Neural cell (in vitro differentiated cells): ENCODE data around the gene FILIP1L. TPM values are rescaled to one million over a fixed set of nuclear protein-coding genes. Genes with fewer than 3 reads are reported as not detected.

ENCODE experiments used
- H2AFZ ChIP-seq: fragments of 200-600, 300-800 bp; sonication (generic), shearing (Covaris generic); 2 replicates; pipeline ENCODE4 v1.6.0; 2014; ENCODE audit warnings: low read depth, mild to moderate bottlenecking, antibody characterized with exemption, low read length, moderate library complexity
- H3F3A ChIP-seq: fragments of 200-600 bp; shearing (Covaris generic); 2 replicates; pipeline ENCODE4 v1.6.1; 2016; ENCODE audit warnings: mild to moderate bottlenecking, moderate library complexity, mixed read lengths, antibody characterized with exemption, low read length; ENCODE audit not compliant: insufficient read depth, poor library complexity, severe bottlenecking
- H3K27ac ChIP-seq: fragments of 200-600, 300-800 bp; sonication (generic), shearing (Covaris generic); 2 replicates; pipeline ENCODE4 v1.5.1; 2014; ENCODE audit warnings: mild to moderate bottlenecking, low read length, moderate library complexity
- H3K27me3 ChIP-seq: fragments of 300-800, 200-600 bp; sonication (generic), shearing (Covaris generic); 2 replicates; pipeline ENCODE4 v1.6.0; 2014; ENCODE audit warnings: mild to moderate bottlenecking, low read depth, low read length, moderate library complexity; ENCODE audit not compliant: insufficient read depth
- H3K36me3 ChIP-seq: fragments of 300-800, 200-600 bp; sonication (generic), shearing (Covaris generic); 2 replicates; pipeline ENCODE4 v1.5.1; 2014; ENCODE audit warnings: mild to moderate bottlenecking, antibody characterized with exemption, low read length, moderate library complexity; ENCODE audit not compliant: insufficient read depth
- H3K4me2 ChIP-seq: fragments of 300-800, 200-600 bp; sonication (generic), shearing (Covaris generic); 2 replicates; pipeline ENCODE4 v1.6.0; 2014; ENCODE audit warnings: mild to moderate bottlenecking, low read length
- H3K4me3 ChIP-seq: fragments of 300-800, 200-600 bp; sonication (generic), shearing (Covaris generic); 2 replicates; pipeline ENCODE4 v1.5.1; 2014; ENCODE audit warnings: mild to moderate bottlenecking, low read length, moderate library complexity
- H3K79me2 ChIP-seq: fragments of 200-600 bp; shearing (Covaris generic); replicated peaks from 2 replicates; pipeline ENCODE4 v1.6.0; 2014; ENCODE audit warnings: mild to moderate bottlenecking, low read length, moderate library complexity; ENCODE audit not compliant: insufficient read depth
- H3K9ac ChIP-seq: fragments of 300-800, 200-600 bp; sonication (generic), shearing (Covaris generic); 2 replicates; pipeline ENCODE4 v1.6.1; 2016; ENCODE audit warnings: mild to moderate bottlenecking, low read length, mixed read lengths
- H3K9me2 ChIP-seq: fragments of 200-600 bp; shearing (Covaris generic); 2 replicates; pipeline ENCODE4 v1.6.1; 2016; ENCODE audit warnings: mild to moderate bottlenecking, low read length, mixed read lengths; ENCODE audit not compliant: insufficient read depth
- H3K9me3 ChIP-seq: fragments of 200-600, 300-800 bp; sonication (generic), shearing (Covaris generic); 2 replicates; pipeline ENCODE4 v1.6.1; 2016; ENCODE audit warnings: mild to moderate bottlenecking, mixed run types, low read length, moderate library complexity, mixed read lengths
- H4K20me1 ChIP-seq: fragments of 200-600 bp; shearing (Covaris generic); 2 replicates; pipeline ENCODE4 v1.6.1; 2016; ENCODE audit warnings: mild to moderate bottlenecking, mixed run types; ENCODE audit not compliant: insufficient read depth
- EP300 ChIP-seq: fragments of 450-650 bp; conservative IDR thresholded peaks from 2 replicates; pipeline ENCODE4 v1.6.1; 2014; ENCODE audit warnings: antibody characterized with exemption, mild to moderate bottlenecking, moderate library complexity; ENCODE audit not compliant: poor library complexity, severe bottlenecking
- EZH2 ChIP-seq: fragments of 200-600, 300-800 bp; shearing (Covaris generic), sonication (generic); IDR thresholded peaks from 2 replicates; pipeline ENCODE4 v1.6.1; 2014; ENCODE audit warnings: antibody characterized with exemption, low read length, borderline replicate concordance, mild to moderate bottlenecking; ENCODE audit not compliant: insufficient read depth, poor library complexity, severe bottlenecking
- MXI1 ChIP-seq: fragments of 450-650 bp; conservative IDR thresholded peaks from 2 replicates; pipeline ENCODE4 v1.6.1; 2014; ENCODE audit warnings: antibody characterized with exemption, mild to moderate bottlenecking; ENCODE audit not compliant: poor library complexity, severe bottlenecking
- POLR2AphosphoS5 ChIP-seq: IDR thresholded peaks from 2 replicates; pipeline ENCODE4 v1.6.1; 2012
- RAD21 ChIP-seq: fragments of 450-650 bp; conservative IDR thresholded peaks from 2 replicates; pipeline ENCODE4 v1.6.1; 2014; ENCODE audit warnings: antibody characterized with exemption, mild to moderate bottlenecking, moderate library complexity
- SMC3 ChIP-seq: fragments of 450-650 bp; conservative IDR thresholded peaks from 2 replicates; pipeline ENCODE4 v1.6.1; 2014; ENCODE audit warnings: antibody characterized with exemption, mild to moderate bottlenecking, moderate library complexity; ENCODE audit not compliant: poor library complexity
- TAF1 ChIP-seq: IDR thresholded peaks from 2 replicates; pipeline ENCODE4 v1.6.1; 2012; ENCODE audit warnings: low read depth
- polyA plus RNA-seq: library from polyadenylated mRNA; depleted of rRNA; stranded (reverse); fragments of >200 nt; gene quantifications from 2 replicates; pipeline ENCODE4 v1.2.3, GENCODE V29; 2014
- TF ChIP-seq, protein P1 (sequence below): fragments of 450-650 bp; IDR thresholded peaks from 2 replicates; pipeline ENCODE4 v1.5.1; 2014; ENCODE audit warnings: antibody characterized with exemption, mild to moderate bottlenecking, moderate library complexity; ENCODE audit not compliant: poor library complexity, severe bottlenecking
- TF ChIP-seq, protein P2 (sequence below): IDR thresholded peaks from 2 replicates; pipeline ENCODE4 v1.6.1; 2012; ENCODE audit warnings: borderline replicate concordance

Gene FILIP1L
- polyA plus RNA-seq, 1 donor from 2014 or later = 0.27 TPM

DNA sequence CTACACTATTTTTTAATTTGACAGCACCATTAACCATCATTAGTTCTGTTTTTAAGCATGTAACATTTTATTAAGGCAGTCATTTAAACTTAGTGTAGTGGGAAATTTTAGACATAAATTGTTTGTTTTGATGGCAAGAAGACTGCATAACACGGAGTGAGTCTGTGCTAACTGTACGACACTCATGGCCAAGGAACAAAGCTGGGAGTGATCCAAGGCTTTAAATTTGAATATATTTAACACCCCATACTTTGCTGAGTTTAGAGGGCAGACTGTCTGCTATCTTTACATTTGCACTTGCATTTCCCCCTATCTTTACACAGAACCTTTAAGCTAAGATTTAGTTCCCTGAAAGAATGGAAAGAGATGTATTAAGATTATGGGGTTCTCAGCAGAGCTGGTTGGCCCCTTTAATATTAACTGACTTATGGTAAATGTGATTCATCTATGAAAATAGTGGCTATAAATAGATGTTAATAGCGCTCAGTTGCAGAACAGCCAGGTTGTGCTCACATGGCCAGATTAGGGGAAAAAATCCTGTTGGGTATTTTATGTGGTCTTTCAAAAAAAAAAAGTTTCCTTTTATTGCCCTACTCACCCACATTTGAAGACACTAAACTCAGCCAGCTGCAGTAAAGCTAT lies 175.9 kb downstream of the FILIP1L start:
- H3K4me3 ChIP-seq = no peak overlapping the region

DNA sequence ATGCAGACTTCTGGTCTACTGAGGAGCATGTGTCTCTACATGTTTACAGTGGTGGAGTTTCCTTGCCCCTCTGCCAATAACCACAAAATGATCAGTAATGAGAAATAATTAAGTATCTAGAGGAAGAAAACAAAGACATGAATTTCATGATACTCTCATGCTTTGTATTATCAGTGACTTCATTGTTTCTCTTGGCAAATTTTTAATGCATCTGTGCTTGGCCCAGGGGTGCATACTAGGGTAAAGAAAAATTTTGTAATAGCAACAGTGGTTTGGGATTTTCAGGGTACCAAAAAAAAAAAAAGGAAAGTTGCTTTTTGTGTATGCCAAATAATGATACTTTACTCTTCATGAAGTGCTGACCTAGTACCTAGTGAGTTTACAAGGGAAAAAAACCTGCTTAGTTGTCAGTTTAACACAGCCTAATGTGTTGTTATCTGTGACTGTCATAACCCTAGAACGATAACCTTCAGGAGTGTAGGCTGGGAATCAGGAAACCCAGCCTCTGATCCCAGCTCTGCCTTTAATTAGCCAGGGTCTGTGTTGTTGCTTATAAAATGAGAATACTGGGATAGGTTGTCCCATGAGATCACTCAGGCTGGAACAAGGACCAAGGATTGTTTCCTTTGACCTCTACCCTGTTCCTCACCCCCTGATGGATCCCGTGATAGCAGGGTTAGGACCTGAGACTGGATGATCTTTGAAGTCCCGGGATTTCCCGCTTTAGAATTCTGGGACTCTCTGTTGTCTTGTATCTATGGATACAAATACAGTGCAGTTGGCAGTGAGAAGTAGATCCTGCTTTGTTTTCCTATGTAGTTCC lies 179.1 kb downstream of the FILIP1L start:
- Histone ChIP-seq H3K4me2 (no peak overlapping the region), H3F3A (no peaks in the 10 kb centered on the region), H3K79me2 (no peaks in the 10 kb centered on the region), H3K9me2 (no peaks in the 10 kb centered on the region), H3K27ac (no peak overlapping the region), H3K27me3 (no peaks in the 10 kb centered on the region), H3K9ac (no peak overlapping the region), H2AFZ (no peak overlapping the region), H4K20me1 (no peaks in the 10 kb centered on the region), H3K9me3 (no peaks in the 10 kb centered on the region), H3K4me3 (no peak overlapping the region), H3K36me3 (no peaks in the 10 kb centered on the region)
- TF ChIP-seq EP300 = no peak
- no peak for TF ChIP-seq RAD21
- TF ChIP-seq, protein P1, sequence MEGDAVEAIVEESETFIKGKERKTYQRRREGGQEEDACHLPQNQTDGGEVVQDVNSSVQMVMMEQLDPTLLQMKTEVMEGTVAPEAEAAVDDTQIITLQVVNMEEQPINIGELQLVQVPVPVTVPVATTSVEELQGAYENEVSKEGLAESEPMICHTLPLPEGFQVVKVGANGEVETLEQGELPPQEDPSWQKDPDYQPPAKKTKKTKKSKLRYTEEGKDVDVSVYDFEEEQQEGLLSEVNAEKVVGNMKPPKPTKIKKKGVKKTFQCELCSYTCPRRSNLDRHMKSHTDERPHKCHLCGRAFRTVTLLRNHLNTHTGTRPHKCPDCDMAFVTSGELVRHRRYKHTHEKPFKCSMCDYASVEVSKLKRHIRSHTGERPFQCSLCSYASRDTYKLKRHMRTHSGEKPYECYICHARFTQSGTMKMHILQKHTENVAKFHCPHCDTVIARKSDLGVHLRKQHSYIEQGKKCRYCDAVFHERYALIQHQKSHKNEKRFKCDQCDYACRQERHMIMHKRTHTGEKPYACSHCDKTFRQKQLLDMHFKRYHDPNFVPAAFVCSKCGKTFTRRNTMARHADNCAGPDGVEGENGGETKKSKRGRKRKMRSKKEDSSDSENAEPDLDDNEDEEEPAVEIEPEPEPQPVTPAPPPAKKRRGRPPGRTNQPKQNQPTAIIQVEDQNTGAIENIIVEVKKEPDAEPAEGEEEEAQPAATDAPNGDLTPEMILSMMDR = no peak
- no peak for TF ChIP-seq POLR2AphosphoS5
- TF ChIP-seq SMC3 = no peak

More for the DNA sequence above, 175.9 kb downstream of the FILIP1L start:
- Histone ChIP-seq H2AFZ (no peak overlapping the region), H3K9me3 (no peaks in the 10 kb centered on the region), H4K20me1 (no peaks in the 10 kb centered on the region), H3K9ac (no peak overlapping the region), H3K9me2 (no peaks in the 10 kb centered on the region), H3K79me2 (no peaks in the 10 kb centered on the region), H3F3A (no peaks in the 10 kb centered on the region), H3K27ac (no peak overlapping the region), H3K36me3 (no peaks in the 10 kb centered on the region), H3K4me2 (no peak overlapping the region), H3K27me3 (no peaks in the 10 kb centered on the region)
- TF ChIP-seq MXI1 (no peak), TAF1 (no peak), POLR2AphosphoS5 (no peak), EZH2 (no peak), EP300 (no peak), SMC3 (no peak), RAD21 (no peak)
- TF ChIP-seq, protein P1 = no peak
- TF ChIP-seq, protein P2, sequence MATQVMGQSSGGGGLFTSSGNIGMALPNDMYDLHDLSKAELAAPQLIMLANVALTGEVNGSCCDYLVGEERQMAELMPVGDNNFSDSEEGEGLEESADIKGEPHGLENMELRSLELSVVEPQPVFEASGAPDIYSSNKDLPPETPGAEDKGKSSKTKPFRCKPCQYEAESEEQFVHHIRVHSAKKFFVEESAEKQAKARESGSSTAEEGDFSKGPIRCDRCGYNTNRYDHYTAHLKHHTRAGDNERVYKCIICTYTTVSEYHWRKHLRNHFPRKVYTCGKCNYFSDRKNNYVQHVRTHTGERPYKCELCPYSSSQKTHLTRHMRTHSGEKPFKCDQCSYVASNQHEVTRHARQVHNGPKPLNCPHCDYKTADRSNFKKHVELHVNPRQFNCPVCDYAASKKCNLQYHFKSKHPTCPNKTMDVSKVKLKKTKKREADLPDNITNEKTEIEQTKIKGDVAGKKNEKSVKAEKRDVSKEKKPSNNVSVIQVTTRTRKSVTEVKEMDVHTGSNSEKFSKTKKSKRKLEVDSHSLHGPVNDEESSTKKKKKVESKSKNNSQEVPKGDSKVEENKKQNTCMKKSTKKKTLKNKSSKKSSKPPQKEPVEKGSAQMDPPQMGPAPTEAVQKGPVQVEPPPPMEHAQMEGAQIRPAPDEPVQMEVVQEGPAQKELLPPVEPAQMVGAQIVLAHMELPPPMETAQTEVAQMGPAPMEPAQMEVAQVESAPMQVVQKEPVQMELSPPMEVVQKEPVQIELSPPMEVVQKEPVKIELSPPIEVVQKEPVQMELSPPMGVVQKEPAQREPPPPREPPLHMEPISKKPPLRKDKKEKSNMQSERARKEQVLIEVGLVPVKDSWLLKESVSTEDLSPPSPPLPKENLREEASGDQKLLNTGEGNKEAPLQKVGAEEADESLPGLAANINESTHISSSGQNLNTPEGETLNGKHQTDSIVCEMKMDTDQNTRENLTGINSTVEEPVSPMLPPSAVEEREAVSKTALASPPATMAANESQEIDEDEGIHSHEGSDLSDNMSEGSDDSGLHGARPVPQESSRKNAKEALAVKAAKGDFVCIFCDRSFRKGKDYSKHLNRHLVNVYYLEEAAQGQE = no peak
